Heart right ventricle (tissue), 16 donors: Measurements from ENCODE around the gene PARN. TPM values are rescaled to one million over a fixed set of nuclear protein-coding genes. Genes with fewer than 3 reads are reported as not detected.

Source experiments
- ATAC-seq, 8 donors: fragments of 200-7000 bp; cut with Tn5 transposase; one replicate each; pipeline ENCODE4 v1.9.1; 2020; ENCODE audit warnings: mild to moderate bottlenecking in 8 of 8, moderate library complexity in 8 of 8, moderate number of reproducible peaks in 1 of 8
- DNase-seq, 2 donors: peaks; one replicate each; pipeline ENCODE4 v3.0.0-alpha.2; 2020
- H3K27ac ChIP-seq, 10 donors: fragments of 200-600 bp; sonication (generic) in 2 of 10; one replicate each; pipeline versions ENCODE4 v1.5.0 to v1.8.0; 2020 to 2022; ENCODE audit warnings: mild to moderate bottlenecking in 3 of 10
- H3K27me3 ChIP-seq, 7 donors: fragments of 200-600 bp; one replicate each; pipeline ENCODE4 v1.8.0; 2021 to 2022; ENCODE audit warnings: mild to moderate bottlenecking in 2 of 7
- H3K36me3 ChIP-seq, 9 donors: fragments of 200-600 bp; sonication (generic) in 1 of 9; one replicate each; pipeline versions ENCODE4 v1.5.0 to v1.8.0; 2020 to 2022; ENCODE audit warnings: mild to moderate bottlenecking in 2 of 9
- H3K4me1 ChIP-seq, 9 donors: fragments of 200-600 bp; sonication (generic) in 1 of 9; one replicate each; pipeline versions ENCODE4 v1.5.0 to v1.8.0; 2020 to 2022; ENCODE audit warnings: mild to moderate bottlenecking in 4 of 9
- H3K4me3 ChIP-seq, 10 donors: fragments of 200-600 bp; sonication (generic) in 2 of 10; one replicate each; pipeline versions ENCODE4 v1.5.0 to v1.8.0; 2020 to 2022; ENCODE audit warnings: mild to moderate bottlenecking in 7 of 10, moderate library complexity in 2 of 10
- H3K9me3 ChIP-seq, 11 donors: fragments of 200-600 bp in 10 of 11; sonication (generic) in 2 of 11; one replicate each; pipeline versions ENCODE4 v1.5.0 to v1.8.0; 2013 to 2022; ENCODE audit warnings: mild to moderate bottlenecking in 2 of 11, control low read depth in 1 of 11, moderate library complexity in 1 of 11
- WGBS, 2 donors: extraction: QIAGEN DNeasy Blood & Tissue Kit; methylation state at CpG; one replicate each; pipeline ENCODE4 v1.1.7; 2013; ENCODE audit warnings: inconsistent platforms in 1 of 2; 5-methylcytosine and 5-hydroxymethylcytosine counted together
- intact Hi-C, 10 donors: fragments of 100-400 bp; cut with DNase I; formaldehyde crosslinking; loops; one replicate each; pipeline versions ENCODE4 v1.11.1 to v1.14.2; 2022
- polyA plus RNA-seq, 2 donors: library from polyadenylated mRNA; stranded (reverse); fragments of 200-250 nt; gene quantifications; one replicate each; pipeline ENCODE4 v1.2.3, GENCODE V29; 2013
- total RNA-seq, 10 donors: library from RNA; stranded (reverse); fragmentation: NEBNext Ultra II Directional in 3 of 10; extraction: Animal tissue kit (Norgen Biotek cat#: 25700) in 3 of 10; gene quantifications; one replicate each; pipeline versions ENCODE4 v1.2.1 to v1.2.4, GENCODE V29; 2021 to 2023
- TF ChIP-seq, protein P1 (sequence below), 9 donors: fragments of 200-600 bp; sonication (generic) in 2 of 9; IDR thresholded peaks; one replicate each; pipeline versions ENCODE4 v1.5.0 to v1.8.0; 2021 to 2022; ENCODE audit warnings: antibody characterized with exemption in 9 of 9, mild to moderate bottlenecking in 5 of 9, moderate library complexity in 1 of 9
- donor health status: Arrhythmogenic right ventricular cardiomyopathy.
- donor health status: ischemic (EF 13 %, LVEDD 7.1; RV severe dilation, severe dysfunction).
- donor health status: healthy with polysubstance abuse.
- donor health status: DM: no; HTN: yes; CAD: no.
- donor health status: DM: no; HTN: no; CAD: no.
- donor health status: ischemic (EF 25% LVEDD 6.9; RV normal size, moderate dysfunction).
- donor health status: ischemic (EF 25% LVEDD 5.7; RV mildly dilated, moderate dysfunction).
- donor health status: healthy.
- donor health status: DM: yes; HTN: yes; CAD: no.
- donor health status: Ischemic cardiomyopathy.
- donor health status: ischemic (EF 35%, LVEDD 5.7; RV mildly dilated, moderate dysfunction).
- donor health status: nonischemic (EF 11% LVEDD 7.7; RV severe dilation, severe dysfunction).
- donor health status: DM: yes; HTN: yes; CAD: no.
- donor health status: PGD.
- donor health status: ischemic (EF 29% LVEDD 5.4; RV normal size, mild dysfunction).
- donor health status: nonischemic (EF 23%, LVEDD 6.1; RV moderate dilation, normal function).

Gene PARN
- total and polyA plus RNA-seq, 12 donors: 7.0 to 25.3 (median 22.8) TPM

DNA sequence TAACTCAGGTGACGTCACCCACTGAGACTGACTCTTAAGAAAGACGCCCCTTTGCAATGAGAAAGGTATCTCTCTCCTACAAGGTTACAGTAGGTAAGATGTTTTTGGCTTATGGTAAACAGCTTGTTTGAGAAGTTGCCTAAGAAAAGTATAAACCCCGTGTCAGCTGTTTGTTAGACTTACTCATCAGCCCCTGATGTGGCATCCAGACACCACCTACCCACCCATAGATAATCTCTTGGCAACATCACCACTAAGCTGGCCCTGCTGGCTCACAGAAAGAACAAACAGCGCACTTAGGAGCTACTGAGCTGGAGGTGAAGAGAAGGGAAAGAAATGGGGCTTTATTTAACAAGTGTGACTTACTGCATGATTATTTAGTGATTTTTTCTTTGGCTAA is 121.0 kb downstream of the PARN start:
- Histone ChIP-seq H3K36me3 (no peaks in the 10 kb centered on the region), H3K27me3 (no peaks in the 10 kb centered on the region), H3K9me3 (no peaks in the 10 kb centered on the region), H3K27ac (no peak overlapping the region), H3K4me3 (no peak overlapping the region), H3K4me1 (peaks cover 0 to 40% (median 25%) of the 10 kb centered on the region in 9 donors)
- 78 to 79% methylated on average over 4 of the region's 4 CpGs for WGBS, 2 donors
- peak in 2 of 8 donors; percentile 48 to 62 for ATAC-seq
- no peak for DNase-seq
- TF ChIP-seq, protein P1, sequence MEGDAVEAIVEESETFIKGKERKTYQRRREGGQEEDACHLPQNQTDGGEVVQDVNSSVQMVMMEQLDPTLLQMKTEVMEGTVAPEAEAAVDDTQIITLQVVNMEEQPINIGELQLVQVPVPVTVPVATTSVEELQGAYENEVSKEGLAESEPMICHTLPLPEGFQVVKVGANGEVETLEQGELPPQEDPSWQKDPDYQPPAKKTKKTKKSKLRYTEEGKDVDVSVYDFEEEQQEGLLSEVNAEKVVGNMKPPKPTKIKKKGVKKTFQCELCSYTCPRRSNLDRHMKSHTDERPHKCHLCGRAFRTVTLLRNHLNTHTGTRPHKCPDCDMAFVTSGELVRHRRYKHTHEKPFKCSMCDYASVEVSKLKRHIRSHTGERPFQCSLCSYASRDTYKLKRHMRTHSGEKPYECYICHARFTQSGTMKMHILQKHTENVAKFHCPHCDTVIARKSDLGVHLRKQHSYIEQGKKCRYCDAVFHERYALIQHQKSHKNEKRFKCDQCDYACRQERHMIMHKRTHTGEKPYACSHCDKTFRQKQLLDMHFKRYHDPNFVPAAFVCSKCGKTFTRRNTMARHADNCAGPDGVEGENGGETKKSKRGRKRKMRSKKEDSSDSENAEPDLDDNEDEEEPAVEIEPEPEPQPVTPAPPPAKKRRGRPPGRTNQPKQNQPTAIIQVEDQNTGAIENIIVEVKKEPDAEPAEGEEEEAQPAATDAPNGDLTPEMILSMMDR (IDR thresholded peaks at IDR 0.05): no peak
- intact Hi-C loops: no loop called here

DNA sequence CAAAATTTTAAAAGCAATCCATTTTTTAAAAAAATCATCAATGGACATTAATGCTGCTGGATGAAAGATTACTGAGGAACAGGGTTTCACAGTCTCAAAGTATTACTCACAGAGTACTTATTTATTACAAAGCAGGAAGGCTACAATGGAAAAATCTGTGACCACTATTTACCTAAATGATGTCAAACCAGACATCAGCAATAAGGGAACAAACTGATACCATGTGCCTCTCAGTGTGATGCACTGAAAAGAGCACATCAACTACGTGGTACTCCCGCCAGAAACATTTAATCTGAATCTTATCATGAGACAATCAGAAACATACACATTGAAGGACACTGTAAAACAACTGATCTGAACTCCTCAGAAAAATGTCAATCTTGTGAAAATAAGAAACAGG is 124.2 kb downstream of the PARN start:
- Histone ChIP-seq H3K9me3 (no peaks in the 10 kb centered on the region), H3K36me3 (no peaks in the 10 kb centered on the region), H3K4me1 (peaks cover 0 to 50% (median 38%) of the 10 kb centered on the region in 9 donors), H3K4me3 (no peak overlapping the region), H3K27ac (no peak overlapping the region), H3K27me3 (no peaks in the 10 kb centered on the region)
- WGBS, 2 donors: 48 to 52% methylated on average over 2 of the region's 2 CpGs
- intact Hi-C loops: no loop called here
- ATAC-seq (peak in 3 of 8 donors; percentile 7 to 48 (median 43)), DNase-seq (no peak)
- TF ChIP-seq, protein P1 (IDR thresholded peaks at IDR 0.05): no peak

DNA sequence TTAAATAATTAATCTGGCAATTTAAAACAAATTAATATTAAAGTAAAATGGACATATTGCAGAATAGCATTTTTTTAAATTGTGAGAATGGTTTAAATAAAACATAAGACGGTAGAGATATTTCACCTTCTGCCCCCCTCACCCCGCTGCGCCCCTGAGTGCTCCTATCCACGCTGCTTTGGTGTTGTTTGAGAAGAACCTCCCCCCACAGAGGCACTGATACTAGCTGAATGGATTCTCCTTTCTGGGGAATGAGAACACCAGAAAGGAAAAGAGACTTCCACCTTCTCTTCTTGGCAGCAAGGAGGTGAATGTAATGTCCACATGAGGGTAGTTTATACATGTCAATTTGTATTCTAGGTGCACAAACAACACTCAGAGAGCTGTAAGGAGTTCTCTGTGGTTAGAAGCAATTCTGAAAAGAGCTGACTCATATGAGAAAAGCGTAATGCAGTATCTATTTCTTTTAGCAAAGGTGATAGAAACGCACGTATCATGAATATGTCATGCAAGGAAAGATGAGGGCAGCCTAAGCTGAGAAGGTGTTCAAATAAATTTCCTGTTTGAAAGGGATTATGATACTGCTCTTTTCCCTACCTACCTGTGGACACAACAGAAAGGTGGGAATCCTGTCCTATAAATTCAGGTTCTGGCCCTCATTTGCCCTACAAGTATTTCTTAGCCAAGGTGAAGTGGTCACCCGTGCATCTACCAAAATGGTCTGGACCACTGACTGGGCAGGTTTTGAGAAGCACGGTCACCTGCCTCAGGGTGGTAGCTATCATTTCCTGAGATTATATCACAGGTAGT is 126.9 kb downstream of the PARN start:
- TF ChIP-seq, protein P1 (IDR thresholded peaks at IDR 0.05): no peak
- no peak overlapping the region for H3K4me3 ChIP-seq
- ATAC-seq (no peak), DNase-seq (no peak)
- peaks cover 0 to 46% (median 29%) of the 10 kb centered on the region in 9 donors for H3K4me1 ChIP-seq
- no peaks in the 10 kb centered on the region for H3K27me3 ChIP-seq
- H3K36me3 ChIP-seq: no peaks in the 10 kb centered on the region
- peak overlapping the region in 4 of 10 donors; percentile 69 to 87 (median 79) for H3K27ac ChIP-seq
- WGBS, 2 donors: 86 to 89% methylated on average over 9 of the region's 9 CpGs
- no peaks in the 10 kb centered on the region for H3K9me3 ChIP-seq
- intact Hi-C loops: no loop called here

DNA sequence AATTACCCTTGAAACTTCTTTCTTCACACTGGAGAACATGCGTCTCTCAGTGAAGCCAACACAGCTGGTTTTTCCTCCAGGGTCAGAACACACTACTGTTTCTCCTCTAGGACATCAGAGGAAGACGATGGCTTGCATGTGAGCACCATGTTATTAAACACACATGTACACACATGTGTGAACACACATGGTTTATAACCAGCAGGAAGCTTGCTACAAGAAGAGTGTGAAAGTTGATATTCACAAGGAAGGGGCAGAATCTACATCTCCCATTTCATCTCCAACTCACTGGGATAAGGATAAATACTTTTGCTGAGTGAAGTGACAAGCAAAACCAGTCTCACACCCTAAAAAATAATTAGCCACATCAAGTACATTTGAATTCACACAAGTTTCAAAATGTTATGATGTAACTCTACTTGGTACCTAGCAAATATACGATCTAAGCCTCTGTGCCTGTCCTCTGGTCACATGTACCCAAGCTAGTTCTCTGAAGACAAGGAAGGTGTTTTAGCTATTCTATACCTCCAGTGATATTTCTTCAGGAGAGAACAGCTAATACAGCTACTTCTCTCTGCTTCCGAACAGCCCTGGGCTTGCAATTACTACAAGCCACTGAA is 127.7 kb downstream of the PARN start:
- no peak overlapping the region for H3K4me3 ChIP-seq
- H3K4me1 ChIP-seq: peaks cover 0 to 47% (median 36%) of the 10 kb centered on the region in 9 donors
- intact Hi-C loops: no loop called here
- no peaks in the 10 kb centered on the region for H3K9me3 ChIP-seq
- H3K27me3 ChIP-seq: no peaks in the 10 kb centered on the region
- TF ChIP-seq, protein P1 (IDR thresholded peaks at IDR 0.05): no peak
- DNase-seq (no peak), ATAC-seq (no peak)
- peak overlapping the region; percentile 26 to 87 (median 78) for H3K27ac ChIP-seq
- H3K36me3 ChIP-seq: no peaks in the 10 kb centered on the region
- WGBS, 2 donors: 75 to 78% methylated on average over 4 of the region's 4 CpGs
